ENCODE measurements around the gene SCARF2.

DNA sequence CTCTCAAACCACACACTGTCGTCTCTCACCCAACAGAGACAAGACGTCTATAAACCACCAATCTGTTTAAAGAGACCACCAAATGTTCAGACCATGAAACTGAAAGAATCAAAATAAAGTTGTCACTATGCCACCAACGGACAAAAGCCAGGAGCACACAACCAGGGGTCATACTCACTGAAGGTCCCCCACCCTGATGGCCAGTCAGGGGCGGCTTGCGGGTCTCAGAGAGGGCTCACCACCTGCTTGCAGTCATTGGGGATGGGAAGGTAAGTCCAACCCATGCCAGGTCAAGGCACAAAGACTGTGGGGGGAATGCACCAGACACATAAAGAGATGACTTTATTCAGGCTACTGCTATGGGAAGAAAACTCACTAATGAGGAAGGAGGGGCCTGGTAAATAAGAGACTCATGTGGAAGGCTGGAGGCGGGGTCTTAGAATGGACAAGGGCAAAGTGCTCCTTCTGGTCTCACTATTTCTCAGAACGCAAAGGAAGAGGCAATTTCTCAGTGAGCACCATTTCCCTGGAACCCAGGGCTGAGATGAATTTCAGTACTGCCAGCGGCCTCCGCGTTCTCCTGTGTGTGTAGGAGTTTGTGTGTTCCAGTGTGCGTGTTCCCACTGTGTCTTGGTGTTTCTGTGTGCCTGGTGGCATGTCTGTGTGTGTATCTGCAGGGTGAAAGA lies 17.3 kb downstream of the SCARF2 start:
- TF ChIP-seq CTCF (IDR thresholded peaks at IDR 0.05) (no peak), POLR2A (IDR thresholded peaks at IDR 0.05) (no peak)

Measured in esophagus squamous epithelium (tissue), 4 donors.